Spleen (tissue), 11 donors: ENCODE data around the gene HIPK2. TPM values are rescaled to one million over a fixed set of nuclear protein-coding genes. Genes with fewer than 3 reads are reported as not detected.

Experiments
- DNase-seq: peaks from one replicate; pipeline ENCODE4 v3.0.0-alpha.2; 2020
- H3K27ac ChIP-seq, 8 donors: fragments of 200-600 bp; sonication (generic) in 7 of 8; 1 replicate in 4 of 8; 2 replicates in 4 of 8; pipeline versions ENCODE4 v1.5.0 to v1.8.0; 2016 to 2021; ENCODE audit warnings: inconsistent platforms in 4 of 8, mild to moderate bottlenecking in 4 of 8, moderate library complexity in 1 of 8
- H3K27me3 ChIP-seq, 7 donors: fragments of 200-600 bp; sonication (generic) in 6 of 7; replicated peaks in 1 of 7; 1 replicate in 4 of 7; 2 replicates in 3 of 7; pipeline versions ENCODE4 v1.5.0 to v1.8.0; 2016 to 2021; ENCODE audit warnings: inconsistent platforms in 3 of 7, mild to moderate bottlenecking in 1 of 7
- H3K36me3 ChIP-seq, 6 donors: fragments of 200-600 bp; sonication (generic) in 5 of 6; 1 replicate in 4 of 6; 2 replicates in 2 of 6; pipeline versions ENCODE4 v1.5.0 to v1.8.0; 2016 to 2021; ENCODE audit warnings: inconsistent platforms in 2 of 6
- H3K4me1 ChIP-seq, 6 donors: fragments of 200-600 bp; sonication (generic) in 5 of 6; 1 replicate in 3 of 6; 2 replicates in 3 of 6; pipeline versions ENCODE4 v1.5.0 to v1.8.0; 2016 to 2021; ENCODE audit warnings: inconsistent platforms in 3 of 6
- H3K4me3 ChIP-seq, 8 donors: fragments of 200-600 bp; sonication (generic) in 7 of 8; 1 replicate in 4 of 8; 2 replicates in 4 of 8; pipeline versions ENCODE4 v1.5.0 to v1.8.0; 2016 to 2021; ENCODE audit warnings: inconsistent platforms in 4 of 8, mild to moderate bottlenecking in 4 of 8, moderate library complexity in 2 of 8
- H3K9me3 ChIP-seq, 8 donors: fragments of 200-600 bp; sonication (generic) in 7 of 8; 1 replicate in 4 of 8; 2 replicates in 4 of 8; pipeline versions ENCODE4 v1.5.0 to v1.8.0; 2016 to 2021; ENCODE audit warnings: inconsistent platforms in 4 of 8
- POLR2A ChIP-seq, 3 donors: fragments of 450-650 bp; IDR thresholded peaks; one replicate each; pipeline ENCODE4 v1.5.1; 2017; ENCODE audit warnings: antibody characterized with exemption in 3 of 3, mild to moderate bottlenecking in 1 of 3
- POLR2AphosphoS5 ChIP-seq, 3 donors: sonication (generic); formaldehyde crosslinking; IDR thresholded peaks; one replicate each; pipeline ENCODE4 v1.5.1; 2017; ENCODE audit warnings: antibody characterized with exemption in 3 of 3
- WGBS, 5 donors: extraction: QIAGEN DNeasy Blood & Tissue Kit in 3 of 5; methylation state at CpG; one replicate each; pipeline versions ENCODE4 v1.1.5 to v1.1.7; 2013 to 2018; 5-methylcytosine and 5-hydroxymethylcytosine counted together
- intact Hi-C: fragments of 100-400 bp; cut with DNase I; formaldehyde crosslinking; loops from one replicate; pipeline ENCODE4 v1.15.0; 2023; ENCODE audit warnings: low total_unique reads
- polyA plus RNA-seq, 3 donors: library from polyadenylated mRNA; stranded (reverse); fragments of 200-250 nt; gene quantifications; one replicate each; pipeline ENCODE4 v1.2.1, GENCODE V29; 2013
- total RNA-seq, 7 donors: library from RNA; depleted of rRNA in 3 of 7; stranded (reverse); fragments of >200 nt in 3 of 7; fragmentation: NEBNext Ultra II Directional in 4 of 7; extraction: Animal tissue kit (Norgen Biotek cat#: 25700) in 4 of 7; gene quantifications; one replicate each; pipeline versions ENCODE4 v1.1.0 to v1.2.1, GENCODE V29; 2016 to 2021
- TF ChIP-seq, protein P1 (sequence below), 11 experiments: fragments of 200-600 bp in 7 of 11; fragments of 450-650 bp in 4 of 11; sonication (generic) in 4 of 11; IDR thresholded peaks in 8 of 11; conservative IDR thresholded peaks in 3 of 11; 1 replicate in 7 of 11; 2 replicates in 4 of 11; pipeline versions ENCODE4 v1.4.0 to v1.8.0; 2016 to 2021; ENCODE audit warnings: antibody characterized with exemption in 11 of 11, inconsistent platforms in 4 of 11, mild to moderate bottlenecking in 1 of 11
- donor health status: healthy with polysubstance abuse.
- donor health status: DM: no; HTN: no; CAD: no; lungs with moderate emphysema.
- donor health status: DM: no; HTN: no; CAD: no.
- donor health status: Bipolar disorder and iron deficiency.
- donor health status: healthy.
- donor health status: DM: no; HTN: no; CAD: no.
- donor health status: DM: yes; HTN: yes; CAD: no.

The HIPK2 gene
- total and polyA plus RNA-seq, 10 donors = 1.7 to 97.5 (median 51.8) TPM

DNA sequence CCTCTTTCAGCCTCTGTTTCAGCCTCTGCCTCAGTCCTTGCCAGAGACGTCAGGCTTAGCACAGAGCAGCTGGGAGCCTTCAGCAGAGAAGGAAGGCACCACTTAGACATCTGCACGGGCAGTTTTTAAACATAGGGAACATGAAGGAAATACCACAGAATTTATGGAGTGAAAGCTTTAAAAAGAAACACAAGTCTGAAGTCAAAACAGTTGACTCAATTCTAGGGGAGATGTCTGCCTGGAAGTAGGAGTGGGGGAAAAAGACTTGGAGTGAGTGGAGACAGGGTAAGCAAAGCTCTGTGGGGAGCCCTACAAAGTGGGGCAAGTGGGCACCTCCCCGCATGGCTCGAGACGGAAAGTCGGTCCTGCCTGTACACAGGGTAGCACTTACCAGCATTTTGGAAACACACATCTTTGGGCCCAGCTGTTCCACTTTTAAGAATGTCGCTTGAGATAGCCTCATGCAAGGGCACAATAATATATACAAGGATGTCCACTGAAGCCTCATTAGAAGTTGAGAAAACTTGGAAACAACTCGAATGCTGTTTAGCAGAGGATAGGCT is 46.2 kb upstream of the HIPK2 start:
- DNase-seq = no peak
- peak overlapping the region in 5 of 8 donors; percentile 21 to 60 (median 46) for H3K27ac ChIP-seq
- H3K4me1 ChIP-seq = peaks cover 0 to 10% (median 8%) of the 10 kb centered on the region in 6 donors
- H3K9me3 ChIP-seq = no peaks in the 10 kb centered on the region
- 67 to 82% (median 75%) methylated on average over 8 of the region's 8 CpGs for WGBS, 5 donors
- intact Hi-C loops = no loop called here
- TF ChIP-seq, protein P1, sequence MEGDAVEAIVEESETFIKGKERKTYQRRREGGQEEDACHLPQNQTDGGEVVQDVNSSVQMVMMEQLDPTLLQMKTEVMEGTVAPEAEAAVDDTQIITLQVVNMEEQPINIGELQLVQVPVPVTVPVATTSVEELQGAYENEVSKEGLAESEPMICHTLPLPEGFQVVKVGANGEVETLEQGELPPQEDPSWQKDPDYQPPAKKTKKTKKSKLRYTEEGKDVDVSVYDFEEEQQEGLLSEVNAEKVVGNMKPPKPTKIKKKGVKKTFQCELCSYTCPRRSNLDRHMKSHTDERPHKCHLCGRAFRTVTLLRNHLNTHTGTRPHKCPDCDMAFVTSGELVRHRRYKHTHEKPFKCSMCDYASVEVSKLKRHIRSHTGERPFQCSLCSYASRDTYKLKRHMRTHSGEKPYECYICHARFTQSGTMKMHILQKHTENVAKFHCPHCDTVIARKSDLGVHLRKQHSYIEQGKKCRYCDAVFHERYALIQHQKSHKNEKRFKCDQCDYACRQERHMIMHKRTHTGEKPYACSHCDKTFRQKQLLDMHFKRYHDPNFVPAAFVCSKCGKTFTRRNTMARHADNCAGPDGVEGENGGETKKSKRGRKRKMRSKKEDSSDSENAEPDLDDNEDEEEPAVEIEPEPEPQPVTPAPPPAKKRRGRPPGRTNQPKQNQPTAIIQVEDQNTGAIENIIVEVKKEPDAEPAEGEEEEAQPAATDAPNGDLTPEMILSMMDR (IDR thresholded peaks at IDR 0.05 in 8 of 11, conservative IDR thresholded peaks at IDR 0.05 in 3 of 11) = no peak
- peak in 1 of 3 donors; percentile 52 for TF ChIP-seq POLR2AphosphoS5 (IDR thresholded peaks at IDR 0.05)
- no peaks in the 10 kb centered on the region for H3K36me3 ChIP-seq
- H3K27me3 ChIP-seq = peaks cover 0 to 6% (median 0%) of the 10 kb centered on the region in 7 donors
- no peak overlapping the region for H3K4me3 ChIP-seq

DNA sequence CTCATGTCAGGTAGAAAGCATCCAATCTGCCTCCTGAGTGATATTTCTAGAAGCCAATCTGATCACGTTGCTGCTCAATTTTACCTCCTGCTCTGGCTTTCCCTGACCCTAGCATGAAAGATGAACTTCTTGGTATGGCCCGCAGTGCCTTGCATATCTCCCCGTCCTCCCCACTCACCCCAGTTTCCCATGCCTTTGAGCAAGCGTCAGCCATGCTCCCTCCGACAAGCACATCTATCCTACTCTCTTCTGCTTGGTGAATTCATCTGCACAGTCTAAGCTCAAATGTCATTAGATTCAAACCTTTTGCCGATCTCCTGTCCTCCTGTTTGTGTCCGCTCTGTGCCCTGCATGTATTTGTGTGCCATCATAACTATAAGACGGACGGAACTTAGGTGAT is 45.1 kb upstream of the HIPK2 start:
- no peak for DNase-seq
- no peaks in the 10 kb centered on the region for H3K36me3 ChIP-seq
- H3K27me3 ChIP-seq = peaks cover 0 to 6% (median 0%) of the 10 kb centered on the region in 7 donors
- no peak overlapping the region for H3K27ac ChIP-seq
- intact Hi-C loops = no loop called here
- H3K4me3 ChIP-seq = no peak overlapping the region
- TF ChIP-seq, protein P1 (IDR thresholded peaks at IDR 0.05 in 8 of 11, conservative IDR thresholded peaks at IDR 0.05 in 3 of 11) = no peak
- TF ChIP-seq POLR2A (IDR thresholded peaks at IDR 0.05) = no peak
- TF ChIP-seq POLR2AphosphoS5 (IDR thresholded peaks at IDR 0.05) = no peak
- no peaks in the 10 kb centered on the region for H3K9me3 ChIP-seq
- 95 to 98% (median 96%) methylated on average over 9 of the region's 9 CpGs for WGBS, 5 donors
- H3K4me1 ChIP-seq = no peaks in the 10 kb centered on the region

DNA sequence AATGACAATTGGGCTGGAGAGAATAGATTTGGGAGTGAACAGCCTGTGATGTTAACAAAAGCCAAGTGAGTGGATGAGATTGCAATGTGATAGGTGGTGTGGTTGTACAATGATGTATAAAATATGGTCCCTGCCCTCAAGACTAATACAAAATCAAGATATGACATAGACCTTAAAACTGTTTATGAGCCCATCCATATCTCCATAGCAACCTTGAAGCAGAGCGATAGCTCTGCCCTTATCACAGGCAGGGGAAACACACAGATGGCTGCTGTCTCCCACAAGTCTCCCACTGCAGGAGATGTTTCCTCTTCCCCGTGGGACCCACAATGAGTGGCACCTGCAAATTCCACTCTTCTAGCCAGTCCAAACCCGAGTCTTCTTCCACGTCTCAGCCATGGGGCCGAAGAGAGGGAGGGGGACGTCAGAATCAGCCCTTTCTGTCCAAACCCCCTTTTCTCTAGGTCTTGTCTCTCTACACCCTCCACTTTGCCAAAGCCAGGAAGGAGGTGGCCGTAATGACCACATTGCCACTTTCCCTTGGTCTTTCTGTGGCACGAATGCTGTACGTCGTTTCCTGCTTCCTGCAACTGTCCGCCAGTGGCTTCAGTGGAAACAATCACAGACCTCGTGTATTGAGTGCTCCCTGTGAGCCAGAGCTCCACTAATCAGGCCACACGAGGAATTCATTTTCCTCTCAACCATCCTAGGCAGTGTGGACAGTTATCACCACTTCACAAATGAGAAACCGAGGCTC is 43.7 kb upstream of the HIPK2 start:
- intact Hi-C loops = no loop called here
- Histone ChIP-seq H3K36me3 (no peaks in the 10 kb centered on the region), H3K27ac (no peak overlapping the region), H3K4me1 (no peaks in the 10 kb centered on the region), H3K9me3 (peaks cover 0 to 8% (median 0%) of the 10 kb centered on the region in 8 donors), H3K27me3 (peaks cover 0 to 6% (median 0%) of the 10 kb centered on the region in 7 donors), H3K4me3 (no peak overlapping the region)
- TF ChIP-seq, protein P1 (IDR thresholded peaks at IDR 0.05 in 8 of 11, conservative IDR thresholded peaks at IDR 0.05 in 3 of 11) = no peak
- TF ChIP-seq POLR2AphosphoS5 (IDR thresholded peaks at IDR 0.05) = no peak
- no peak for TF ChIP-seq POLR2A (IDR thresholded peaks at IDR 0.05)
- no peak for DNase-seq
- 57 to 75% (median 69%) methylated on average over 14 of the region's 14 CpGs for WGBS, 5 donors

DNA sequence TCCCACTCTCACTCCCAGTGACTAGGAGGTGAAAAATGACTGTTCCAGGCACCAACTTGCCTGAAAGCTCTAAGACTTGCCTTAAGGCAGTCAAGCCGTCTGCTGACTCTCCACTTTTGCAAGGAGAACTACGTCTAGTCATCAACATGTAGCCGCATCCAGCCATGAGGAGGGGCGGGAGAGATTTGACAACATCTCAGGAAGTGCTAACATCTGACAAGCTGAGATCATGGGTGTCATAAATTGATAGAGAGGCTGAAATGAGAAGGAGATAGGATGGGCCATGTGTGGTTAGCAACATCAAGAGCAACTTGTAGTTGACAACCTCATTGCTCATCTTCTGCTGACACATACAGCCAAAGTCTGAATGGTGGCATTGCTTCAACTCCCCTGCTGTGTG is 42.3 kb upstream of the HIPK2 start:
- H3K27ac ChIP-seq = no peak overlapping the region
- no peaks in the 10 kb centered on the region for H3K4me1 ChIP-seq
- intact Hi-C loops = no loop called here
- peaks cover 0 to 2% (median 0%) of the 10 kb centered on the region in 7 donors for H3K27me3 ChIP-seq
- no peak overlapping the region for H3K4me3 ChIP-seq
- DNase-seq = no peak
- TF ChIP-seq, protein P1 (IDR thresholded peaks at IDR 0.05 in 8 of 11, conservative IDR thresholded peaks at IDR 0.05 in 3 of 11) = no peak
- TF ChIP-seq POLR2AphosphoS5 (IDR thresholded peaks at IDR 0.05) (no peak), POLR2A (IDR thresholded peaks at IDR 0.05) (no peak)
- 76 to 87% (median 83%) methylated on average over 4 of the region's 4 CpGs for WGBS, 5 donors
- no peaks in the 10 kb centered on the region for H3K36me3 ChIP-seq
- H3K9me3 ChIP-seq = peaks cover 0 to 16% (median 7%) of the 10 kb centered on the region in 8 donors
